ENCODE measurements around the gene LRRC66.

LRRC66 gene, protein sequence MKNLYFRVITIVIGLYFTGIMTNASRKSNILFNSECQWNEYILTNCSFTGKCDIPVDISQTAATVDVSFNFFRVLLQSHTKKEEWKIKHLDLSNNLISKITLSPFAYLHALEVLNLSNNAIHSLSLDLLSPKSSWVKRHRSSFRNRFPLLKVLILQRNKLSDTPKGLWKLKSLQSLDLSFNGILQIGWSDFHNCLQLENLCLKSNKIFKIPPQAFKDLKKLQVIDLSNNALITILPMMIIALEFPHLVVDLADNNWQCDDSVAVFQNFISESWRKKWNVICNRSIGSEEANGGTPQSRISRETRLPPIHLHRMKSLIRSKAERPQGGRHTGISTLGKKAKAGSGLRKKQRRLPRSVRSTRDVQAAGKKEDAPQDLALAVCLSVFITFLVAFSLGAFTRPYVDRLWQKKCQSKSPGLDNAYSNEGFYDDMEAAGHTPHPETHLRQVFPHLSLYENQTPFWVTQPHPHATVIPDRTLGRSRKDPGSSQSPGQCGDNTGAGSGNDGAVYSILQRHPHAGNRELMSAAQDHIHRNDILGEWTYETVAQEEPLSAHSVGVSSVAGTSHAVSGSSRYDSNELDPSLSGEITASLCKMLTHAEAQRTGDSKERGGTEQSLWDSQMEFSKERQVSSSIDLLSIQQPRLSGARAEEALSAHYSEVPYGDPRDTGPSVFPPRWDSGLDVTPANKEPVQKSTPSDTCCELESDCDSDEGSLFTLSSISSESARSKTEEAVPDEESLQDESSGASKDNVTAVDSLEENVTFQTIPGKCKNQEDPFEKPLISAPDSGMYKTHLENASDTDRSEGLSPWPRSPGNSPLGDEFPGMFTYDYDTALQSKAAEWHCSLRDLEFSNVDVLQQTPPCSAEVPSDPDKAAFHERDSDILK

DNA sequence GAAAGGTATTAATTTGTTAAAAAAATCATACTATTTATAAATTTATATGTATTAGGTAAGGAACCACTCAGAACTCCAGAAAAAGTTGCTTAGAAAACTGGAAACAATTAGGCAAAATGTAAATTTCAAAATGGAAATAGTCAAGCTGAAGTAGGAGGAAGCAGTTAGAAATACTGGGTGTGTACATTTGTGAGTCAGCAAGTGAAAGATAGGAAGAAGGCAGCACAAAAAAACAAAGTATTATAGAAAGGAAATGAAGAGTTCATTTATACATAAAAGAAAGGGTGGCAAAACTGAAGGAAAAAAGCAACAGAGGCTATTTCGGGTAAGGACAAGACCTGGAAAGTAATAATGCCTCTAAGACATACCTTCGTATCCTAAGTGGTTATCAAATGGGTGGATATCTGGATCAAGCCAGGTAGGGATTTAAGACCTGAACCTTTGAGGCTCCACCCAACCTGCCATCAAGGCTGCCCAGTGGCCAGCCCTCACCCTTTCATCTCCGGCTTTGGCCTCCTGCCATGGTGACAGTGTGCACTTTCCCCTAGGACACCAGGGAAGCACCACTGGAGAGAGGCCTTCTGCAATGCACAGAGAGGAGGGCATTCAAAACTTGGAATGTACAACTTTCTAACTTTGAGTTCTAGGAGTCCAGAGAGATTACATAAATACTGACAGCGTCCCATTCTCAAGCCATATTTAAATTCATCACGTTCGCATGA is at the start of gene LRRC66:
TSS of gene LRRC66 (minus strand) at position 428 of the 722 bp plus-strand sequence. CDS start 2,750 bp downstream, outside the sequence.
- Mint-ChIP-seq H3K4me1 (ENCODE audit: low read depth) (no peaks in the 10 kb centered on the region), H3K36me3 (no peaks in the 10 kb centered on the region), H3K27ac (no peak within 1 kb of the TSS), H3K9me3 (ENCODE audit: low read depth) (no peaks in the 10 kb centered on the region), H3K4me3 (no peak within 1 kb of the TSS), H3K27me3 (no peaks in the 10 kb centered on the region)

DNA sequence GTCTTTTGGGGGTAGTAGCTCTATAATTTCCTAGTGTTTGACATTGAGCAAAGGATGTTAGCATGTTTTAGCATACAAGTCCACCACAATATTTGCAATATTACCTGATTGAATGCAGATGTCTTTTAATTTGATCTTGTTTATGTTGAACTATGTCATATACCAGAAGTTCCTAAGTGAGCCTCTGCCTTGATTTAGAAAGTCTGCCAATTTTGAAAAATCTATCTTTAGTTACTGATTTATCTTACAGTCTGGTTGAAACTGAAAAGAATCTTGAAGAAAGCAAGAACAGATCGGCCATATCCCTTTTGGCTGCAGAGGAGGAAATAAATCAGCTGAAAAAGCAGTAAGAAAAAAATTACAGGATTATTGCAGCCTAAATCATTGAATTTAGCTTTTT is 49.4 kb upstream of the LRRC66 start:
- Mint-ChIP-seq H3K36me3 (no peaks in the 10 kb centered on the region), H3K27me3 (peaks cover 43% of the 10 kb centered on the region), H3K9me3 (ENCODE audit: low read depth) (no peaks in the 10 kb centered on the region), H3K4me1 (ENCODE audit: low read depth) (no peaks in the 10 kb centered on the region), H3K27ac (no peak overlapping the region), H3K4me3 (no peak overlapping the region)

GRCh38 chr4:52059372-52059771 is 39.2 kb upstream of the LRRC66 start:
- H3K27me3 Mint-ChIP-seq: peaks cover 16% of the 10 kb centered on the region
- no peaks in the 10 kb centered on the region for H3K36me3 Mint-ChIP-seq
- no peaks in the 10 kb centered on the region for H3K4me1 Mint-ChIP-seq (ENCODE audit: low read depth)
- H3K9me3 Mint-ChIP-seq (ENCODE audit: low read depth): no peaks in the 10 kb centered on the region
- H3K27ac Mint-ChIP-seq: no peak overlapping the region
- H3K4me3 Mint-ChIP-seq: no peak overlapping the region

DNA sequence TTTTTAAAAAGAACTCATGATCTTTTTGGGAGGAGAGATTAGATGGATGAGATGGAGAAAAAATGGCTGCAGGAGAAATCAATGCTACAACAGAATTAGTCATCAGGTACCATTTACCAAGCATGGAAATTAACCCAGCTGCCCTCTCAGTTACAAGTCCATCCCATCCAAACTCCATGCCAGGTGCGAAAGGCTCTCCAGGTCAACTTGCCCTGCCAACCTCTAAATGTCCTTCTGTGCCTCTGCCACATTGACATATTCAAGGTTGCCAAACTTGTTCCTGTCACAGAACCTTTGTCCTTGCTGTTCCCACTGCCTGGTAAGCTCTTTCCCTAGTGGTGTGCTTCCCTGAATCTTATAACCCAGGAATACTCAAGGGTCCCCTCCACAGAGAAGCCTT is 38.1 kb upstream of the LRRC66 start:
- no peaks in the 10 kb centered on the region for H3K4me1 Mint-ChIP-seq (ENCODE audit: low read depth)

DNA sequence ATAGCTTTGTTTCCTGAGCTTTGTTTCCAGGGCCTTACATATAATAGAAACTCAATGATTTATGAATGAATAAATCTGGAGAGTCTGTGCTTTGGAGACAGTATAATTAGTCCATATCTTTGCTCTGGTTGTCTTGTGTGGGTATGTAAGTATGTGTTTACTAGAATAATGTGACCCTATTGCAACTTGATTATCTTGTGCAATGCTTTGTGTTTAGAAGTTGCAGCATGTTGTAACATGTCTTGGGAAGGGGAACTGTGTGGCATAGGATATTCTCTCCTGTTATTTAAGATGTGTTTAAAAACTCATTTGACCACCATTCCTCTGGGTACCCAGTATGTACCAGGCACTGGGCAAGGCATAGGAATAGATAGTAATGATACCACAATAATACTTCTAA is 37.0 kb upstream of the LRRC66 start:
- H3K4me3 Mint-ChIP-seq: no peak overlapping the region
- no peak overlapping the region for H3K27ac Mint-ChIP-seq
- no peaks in the 10 kb centered on the region for H3K36me3 Mint-ChIP-seq
- H3K4me1 Mint-ChIP-seq (ENCODE audit: low read depth): peaks cover 5% of the 10 kb centered on the region
- no peaks in the 10 kb centered on the region for H3K9me3 Mint-ChIP-seq (ENCODE audit: low read depth)
- peaks cover 33% of the 10 kb centered on the region for H3K27me3 Mint-ChIP-seq

More for the DNA sequence above, 38.1 kb upstream of the LRRC66 start:
- Mint-ChIP-seq H3K4me3 (no peak overlapping the region), H3K27me3 (peaks cover 23% of the 10 kb centered on the region), H3K9me3 (ENCODE audit: low read depth) (no peaks in the 10 kb centered on the region), H3K36me3 (no peaks in the 10 kb centered on the region), H3K27ac (no peak overlapping the region)

DNA sequence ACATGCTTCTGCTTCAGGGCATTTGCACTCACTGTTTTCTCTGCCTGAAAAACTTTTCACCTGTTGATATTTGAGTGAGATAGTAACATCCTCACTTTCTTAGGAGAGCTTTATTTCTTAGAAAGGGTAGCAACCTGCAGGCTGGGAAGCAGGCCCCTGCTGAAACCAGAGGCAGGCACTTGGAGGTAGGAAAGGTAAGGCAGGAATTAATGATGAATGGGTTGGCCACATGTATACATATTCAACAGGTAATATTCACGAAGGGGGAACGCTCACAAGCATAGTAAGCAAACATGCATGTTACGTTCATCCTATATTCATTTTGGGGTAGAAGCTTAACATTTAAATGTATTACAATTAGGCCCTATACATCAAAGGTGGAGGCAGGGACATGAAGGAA is 34.1 kb upstream of the LRRC66 start:
- no peaks in the 10 kb centered on the region for H3K36me3 Mint-ChIP-seq
- no peak overlapping the region for H3K27ac Mint-ChIP-seq
- peaks cover 16% of the 10 kb centered on the region for H3K4me1 Mint-ChIP-seq (ENCODE audit: low read depth)
- H3K27me3 Mint-ChIP-seq: peaks cover 44% of the 10 kb centered on the region
- no peaks in the 10 kb centered on the region for H3K9me3 Mint-ChIP-seq (ENCODE audit: low read depth)
- no peak overlapping the region for H3K4me3 Mint-ChIP-seq

- Mint-ChIP-seq H3K27ac (no peak overlapping the region), H3K9me3 (ENCODE audit: low read depth) (no peaks in the 10 kb centered on the region), H3K27me3 (peaks cover 48% of the 10 kb centered on the region), H3K4me1 (ENCODE audit: low read depth) (peaks cover 16% of the 10 kb centered on the region), H3K36me3 (no peaks in the 10 kb centered on the region), H3K4me3 (peak overlapping the region; percentile 33)
These were observed 32.3 kb upstream of the LRRC66 start for GRCh38 chr4:52052475-52052780.

GRCh38 chr4:52051615-52052474 is 31.7 kb upstream of the LRRC66 start:
- Mint-ChIP-seq H3K27ac (no peak overlapping the region), H3K36me3 (no peaks in the 10 kb centered on the region), H3K9me3 (ENCODE audit: low read depth) (no peaks in the 10 kb centered on the region), H3K4me1 (ENCODE audit: low read depth) (peaks cover 16% of the 10 kb centered on the region), H3K4me3 (peak overlapping the region; percentile 72), H3K27me3 (peaks cover 48% of the 10 kb centered on the region)

- H3K4me3 Mint-ChIP-seq: peak within 1 kb of the TSS; percentile 72
- H3K9me3 Mint-ChIP-seq (ENCODE audit: low read depth): no peaks in the 10 kb centered on the region
- H3K4me1 Mint-ChIP-seq (ENCODE audit: low read depth): peaks cover 16% of the 10 kb centered on the region
- H3K36me3 Mint-ChIP-seq: no peaks in the 10 kb centered on the region
- peaks cover 49% of the 10 kb centered on the region for H3K27me3 Mint-ChIP-seq
- no peak within 1 kb of the TSS for H3K27ac Mint-ChIP-seq
These were observed 31.1 kb upstream of the LRRC66 start, which contains the start of gene SPATA18 for GRCh38 chr4:52051213-52051614. TSS of gene SPATA18 (plus strand) at chr4:52051304. CDS start at chr4:52051705, 401 bp downstream.

GRCh38 chr4:52049266-52049665 is 29.1 kb upstream of the LRRC66 start:
- H3K36me3 Mint-ChIP-seq: no peaks in the 10 kb centered on the region
- H3K4me3 Mint-ChIP-seq: no peak overlapping the region
- H3K4me1 Mint-ChIP-seq (ENCODE audit: low read depth): peaks cover 16% of the 10 kb centered on the region
- H3K9me3 Mint-ChIP-seq (ENCODE audit: low read depth): no peaks in the 10 kb centered on the region
- peaks cover 51% of the 10 kb centered on the region for H3K27me3 Mint-ChIP-seq
- no peak overlapping the region for H3K27ac Mint-ChIP-seq

- Mint-ChIP-seq H3K27me3 (peaks cover 34% of the 10 kb centered on the region), H3K36me3 (no peaks in the 10 kb centered on the region), H3K27ac (no peak overlapping the region), H3K4me1 (ENCODE audit: low read depth) (no peaks in the 10 kb centered on the region), H3K9me3 (ENCODE audit: low read depth) (no peaks in the 10 kb centered on the region), H3K4me3 (no peak overlapping the region)
These were observed 24.9 kb upstream of the LRRC66 start for GRCh38 chr4:52045028-52045427.

GRCh38 chr4:52038103-52038912 is 18.1 kb upstream of the LRRC66 start, which contains the start of gene SGCB:
TSS of gene SGCB (minus strand) at chr4:52038299. CDS start at chr4:52038259, 40 bp downstream.
- peak within 1 kb of the TSS; percentile 12 for H3K27ac Mint-ChIP-seq
- no peaks in the 10 kb centered on the region for H3K9me3 Mint-ChIP-seq (ENCODE audit: low read depth)
- H3K4me3 Mint-ChIP-seq: peak within 1 kb of the TSS; percentile 88
- no peaks in the 10 kb centered on the region for H3K36me3 Mint-ChIP-seq
- peaks cover 20% of the 10 kb centered on the region for H3K4me1 Mint-ChIP-seq (ENCODE audit: low read depth)
- peaks cover 10% of the 10 kb centered on the region for H3K27me3 Mint-ChIP-seq

DNA sequence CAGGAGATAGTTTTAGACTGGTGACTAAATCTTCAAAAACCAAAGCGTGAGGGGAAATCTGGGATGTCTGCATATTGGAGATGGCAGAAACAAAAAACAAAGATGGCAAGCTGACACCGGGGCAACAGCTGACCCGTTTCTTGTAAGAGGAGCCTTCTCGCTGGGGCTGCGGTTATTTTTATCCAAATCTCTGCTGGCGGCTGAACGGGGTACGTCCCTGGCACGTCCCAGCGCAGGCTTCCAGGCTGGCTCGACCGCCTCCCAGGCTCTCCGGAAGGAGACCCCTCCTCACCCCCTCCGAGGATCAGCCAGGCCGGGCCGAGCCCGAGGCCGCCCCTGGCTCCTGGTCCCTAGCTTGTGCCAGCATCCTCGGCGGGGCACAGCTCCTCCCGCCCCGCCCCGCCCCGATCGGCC is 17.5 kb upstream of the LRRC66 start:
- H3K4me1 Mint-ChIP-seq (ENCODE audit: low read depth): peaks cover 20% of the 10 kb centered on the region
- peaks cover 6% of the 10 kb centered on the region for H3K27me3 Mint-ChIP-seq
- H3K9me3 Mint-ChIP-seq (ENCODE audit: low read depth): no peaks in the 10 kb centered on the region

More for the DNA sequence above, 17.5 kb upstream of the LRRC66 start:
- Mint-ChIP-seq H3K4me3 (peak overlapping the region; percentile 88), H3K36me3 (no peaks in the 10 kb centered on the region), H3K27ac (peak overlapping the region; percentile 12)
